NOMO-1 treated with dmso at 0.1 percent for 144 hours (cell line): ENCODE measurements around the gene RFXAP.

Source experiments
- DNase-seq: peaks from one replicate; lab custom pipeline; 2025; ENCODE audit not compliant: unreplicated experiment; lab: John Stamatoyannopoulos, UW

The RFXAP gene

GRCh38 chr13:36865265-36865664 is 46.2 kb downstream of the RFXAP start:
- DNase-seq = no peak

- DNase-seq = no peak
These were observed 47.2 kb downstream of the RFXAP start for GRCh38 chr13:36866232-36866631.

GRCh38 chr13:36870050-36870692 is 51.1 kb downstream of the RFXAP start:
- no peak for DNase-seq

- DNase-seq = no peak
These were observed 53.6 kb downstream of the RFXAP start for GRCh38 chr13:36872621-36873020.

- DNase-seq = no peak
These were observed 56.4 kb downstream of the RFXAP start for GRCh38 chr13:36875431-36875830.

GRCh38 chr13:36875961-36876360 is 56.9 kb downstream of the RFXAP start:
- no peak for DNase-seq
